Trophoblast cell (in vitro differentiated cells and primary cell): ENCODE results near the gene AUTS2. TPM values are rescaled to one million over a fixed set of nuclear protein-coding genes. Genes with fewer than 3 reads are reported as not detected.

ENCODE experiments used
- DNase-seq, 2 donors: peaks; one replicate each; pipeline ENCODE4 v3.0.0-alpha.2; 2016
- H2AFZ ChIP-seq: 2 replicates; pipeline ENCODE4 v1.6.1; 2013; ENCODE audit warnings: low read length, moderate library complexity, mild to moderate bottlenecking; ENCODE audit not compliant: insufficient read depth, poor library complexity
- H2AK5ac ChIP-seq: 2 replicates; pipeline ENCODE4 v1.6.1; 2013; ENCODE audit warnings: mild to moderate bottlenecking, low read length
- H2BK120ac ChIP-seq: 2 replicates; pipeline ENCODE4 v1.6.1; 2013; ENCODE audit warnings: low read length, mild to moderate bottlenecking, moderate library complexity; ENCODE audit not compliant: insufficient read depth, poor library complexity
- H2BK12ac ChIP-seq: 2 replicates; pipeline ENCODE4 v1.6.1; 2013; ENCODE audit warnings: mild to moderate bottlenecking, low read length, moderate library complexity
- H2BK5ac ChIP-seq: 2 replicates; pipeline ENCODE4 v1.6.1; 2013; ENCODE audit warnings: low read length, low read depth, moderate library complexity, mild to moderate bottlenecking; ENCODE audit not compliant: poor library complexity
- H3K14ac ChIP-seq: 2 replicates; pipeline ENCODE4 v1.6.1; 2013; ENCODE audit warnings: mild to moderate bottlenecking, low read length
- H3K18ac ChIP-seq: 2 replicates; pipeline ENCODE4 v1.6.1; 2013; ENCODE audit warnings: mild to moderate bottlenecking, low read length
- H3K23ac ChIP-seq: 2 replicates; pipeline ENCODE4 v1.6.1; 2013; ENCODE audit warnings: low read length
- H3K27ac ChIP-seq: 2 replicates; pipeline ENCODE4 v1.5.1; 2013; ENCODE audit warnings: low read depth, mild to moderate bottlenecking, inconsistent platforms, low read length, moderate library complexity
- H3K27me3 ChIP-seq: 2 replicates; pipeline ENCODE4 v1.6.1; 2013; ENCODE audit warnings: inconsistent platforms, mild to moderate bottlenecking, low read length, moderate library complexity; ENCODE audit not compliant: insufficient read depth
- H3K36me3 ChIP-seq, 2 experiments: 1 replicate in 1 of 2; 2 replicates in 1 of 2; pipeline ENCODE4 v1.6.1; 2013; ENCODE audit warnings: low read length in 2 of 2, mild to moderate bottlenecking in 2 of 2, moderate library complexity in 1 of 2; ENCODE audit not compliant: insufficient read depth in 2 of 2, control insufficient read depth in 1 of 2
- H3K4ac ChIP-seq: 2 replicates; pipeline ENCODE4 v1.6.1; 2013; ENCODE audit warnings: low read depth, mild to moderate bottlenecking, low read length, moderate library complexity
- H3K4me1 ChIP-seq, 2 experiments: 1 replicate in 1 of 2; 2 replicates in 1 of 2; pipeline ENCODE4 v1.6.1; 2013; ENCODE audit warnings: low read length in 2 of 2, mild to moderate bottlenecking in 2 of 2, moderate library complexity in 1 of 2; ENCODE audit not compliant: insufficient read depth in 2 of 2, control insufficient read depth in 1 of 2
- H3K4me2 ChIP-seq: 2 replicates; pipeline ENCODE4 v1.6.1; 2013; ENCODE audit warnings: inconsistent platforms, mild to moderate bottlenecking, low read length, moderate library complexity
- H3K4me3 ChIP-seq: 2 replicates; pipeline ENCODE4 v1.5.1; 2013; ENCODE audit warnings: mild to moderate bottlenecking, low read depth, low read length, inconsistent platforms
- H3K79me1 ChIP-seq: one replicate; pipeline ENCODE4 v1.6.1; 2013; ENCODE audit warnings: low read length
- H3K79me2 ChIP-seq: 2 replicates; pipeline ENCODE4 v1.6.1; 2013; ENCODE audit warnings: low read length, mild to moderate bottlenecking; ENCODE audit not compliant: control insufficient read depth, insufficient read depth, poor library complexity
- H3K9ac ChIP-seq: 2 replicates; pipeline ENCODE4 v1.6.1; 2013; ENCODE audit warnings: mild to moderate bottlenecking, low read length
- H3K9me3 ChIP-seq: 2 replicates; pipeline ENCODE4 v1.6.1; 2013; ENCODE audit warnings: low read depth, mild to moderate bottlenecking, control low read depth, inconsistent platforms, low read length; ENCODE audit not compliant: insufficient read depth
- H4K12ac ChIP-seq: 2 replicates; pipeline ENCODE4 v1.6.1; 2013; ENCODE audit warnings: low read depth, mild to moderate bottlenecking, low read length, moderate library complexity
- H4K8ac ChIP-seq: 2 replicates; pipeline ENCODE4 v1.6.1; 2013; ENCODE audit warnings: low read depth, mild to moderate bottlenecking, low read length, moderate library complexity
- H4K91ac ChIP-seq: one replicate; pipeline ENCODE4 v1.6.1; 2013; ENCODE audit warnings: low read depth, mild to moderate bottlenecking, low read length, moderate library complexity
- WGBS: extraction: QIAGEN DNeasy Blood & Tissue Kit; methylation state at CpG from one replicate; pipeline ENCODE4 v1.1.7; 2013; ENCODE audit warnings: missing lambda C conversion rate; ENCODE audit not compliant: insufficient read length, insufficient coverage; ENCODE audit errors: extremely low coverage; 5-methylcytosine and 5-hydroxymethylcytosine counted together
- polyA plus RNA-seq: library from polyadenylated mRNA; stranded (reverse); fragments of 200-250 nt; gene quantifications from 2 replicates; pipeline ENCODE4 v1.2.3, GENCODE V29; 2013

Gene AUTS2
- 17.4 and 19.1 TPM in 2 replicates for polyA plus RNA-seq

DNA sequence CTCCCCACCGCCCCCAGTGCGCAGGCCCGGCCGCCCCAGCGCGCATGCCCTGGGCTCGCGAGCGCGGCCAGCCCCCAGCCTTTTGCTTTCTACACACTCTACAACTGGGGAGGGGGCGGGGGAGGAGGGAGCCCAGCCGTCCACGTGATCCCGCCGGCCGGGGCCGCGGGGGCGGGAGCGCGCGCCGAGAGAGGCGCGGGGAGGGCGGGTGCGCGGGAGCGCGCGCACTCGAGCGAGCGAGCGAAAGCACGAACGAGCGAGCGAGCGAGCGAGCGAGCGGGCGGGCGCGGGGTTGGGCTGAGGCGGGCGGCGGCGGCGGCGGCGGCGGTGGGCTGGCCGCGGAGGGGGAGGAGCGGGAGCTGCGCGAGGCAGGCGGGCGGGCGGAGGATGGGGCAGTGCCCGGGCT lies at the start of gene AUTS2:
Gene AUTS2, plus strand, starts transcription at position 395 of the 406 bp plus-strand sequence. CDS start 1,179 bp downstream, outside the sequence.
- no peaks in the 10 kb centered on the region for H3K9me3 ChIP-seq
- H2AK5ac ChIP-seq: no peak within 1 kb of the TSS
- H4K8ac ChIP-seq: peak within 1 kb of the TSS; percentile 96
- WGBS: no CpG with 5 or more reads among the region's 63 CpGs
- no peaks in the 10 kb centered on the region for H3K36me3 ChIP-seq
- peaks cover 9% of the 10 kb centered on the region for H3K79me2 ChIP-seq
- H3K14ac ChIP-seq: peak within 1 kb of the TSS; percentile 98
- H2BK12ac ChIP-seq: peak within 1 kb of the TSS; percentile 87
- peaks cover 4 to 6% of the 10 kb centered on the region in 2 experiments for H3K4me1 ChIP-seq
- H3K4ac ChIP-seq: no peak within 1 kb of the TSS
- H4K12ac ChIP-seq: peak within 1 kb of the TSS; percentile 75
- H3K4me2 ChIP-seq: peak within 1 kb of the TSS; percentile 99
- peak within 1 kb of the TSS; percentile 94 for H2BK120ac ChIP-seq
- H2AFZ ChIP-seq: peak within 1 kb of the TSS; percentile 96
- H3K9ac ChIP-seq: peak within 1 kb of the TSS; percentile 49
- no peak within 1 kb of the TSS for H3K23ac ChIP-seq
- H3K79me1 ChIP-seq: peaks cover 16% of the 10 kb centered on the region
- peak within 1 kb of the TSS; percentile 92 for H3K4me3 ChIP-seq
- peak; percentile 46 to 74 for DNase-seq
- peak within 1 kb of the TSS; percentile 89 for H4K91ac ChIP-seq
- H2BK5ac ChIP-seq: peak within 1 kb of the TSS; percentile 80
- peaks cover 26% of the 10 kb centered on the region for H3K27me3 ChIP-seq
- peak within 1 kb of the TSS; percentile 98 for H3K18ac ChIP-seq
- H3K27ac ChIP-seq: peak within 1 kb of the TSS; percentile 77

DNA sequence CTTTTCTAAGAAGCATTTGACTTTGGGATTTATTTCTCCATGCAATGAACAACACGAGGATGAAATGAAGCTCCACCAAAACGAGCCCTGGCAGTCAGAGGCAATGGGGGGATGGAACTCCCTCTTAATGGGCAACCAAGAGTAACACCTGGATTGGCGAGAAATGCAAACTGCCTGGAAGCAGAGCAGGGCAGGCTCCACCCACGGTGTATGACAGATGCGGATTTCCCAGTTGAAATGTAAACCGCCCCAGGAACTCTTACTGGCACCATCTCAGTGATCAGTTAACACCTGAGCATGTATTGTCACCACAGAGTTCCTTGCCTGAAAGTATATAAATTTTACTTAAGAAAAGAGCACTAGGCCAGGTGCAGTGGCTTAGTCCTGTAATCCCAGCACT lies 47.3 kb upstream of the AUTS2 start:
- no peak overlapping the region for H3K4me3 ChIP-seq
- H4K8ac ChIP-seq: no peak overlapping the region
- H3K27me3 ChIP-seq: no peaks in the 10 kb centered on the region
- no peak overlapping the region for H4K91ac ChIP-seq
- no peak overlapping the region for H3K27ac ChIP-seq
- H3K9me3 ChIP-seq: peaks cover 1% of the 10 kb centered on the region
- H3K14ac ChIP-seq: no peak overlapping the region
- no peak overlapping the region for H2BK5ac ChIP-seq
- no peak for DNase-seq
- no peak overlapping the region for H3K4ac ChIP-seq
- no peaks in the 10 kb centered on the region for H3K79me2 ChIP-seq
- no peak overlapping the region for H3K4me2 ChIP-seq
- no peak overlapping the region for H2AFZ ChIP-seq
- no peak overlapping the region for H2BK120ac ChIP-seq
- H2BK12ac ChIP-seq: no peak overlapping the region
- WGBS: no CpG with 5 or more reads among the region's 6 CpGs
- H4K12ac ChIP-seq: no peak overlapping the region
- no peak overlapping the region for H3K18ac ChIP-seq
- H3K23ac ChIP-seq: no peak overlapping the region
- H3K79me1 ChIP-seq: no peaks in the 10 kb centered on the region
- H3K4me1 ChIP-seq: no peaks in the 10 kb centered on the region
- no peaks in the 10 kb centered on the region for H3K36me3 ChIP-seq
- no peak overlapping the region for H3K9ac ChIP-seq
- no peak overlapping the region for H2AK5ac ChIP-seq

DNA sequence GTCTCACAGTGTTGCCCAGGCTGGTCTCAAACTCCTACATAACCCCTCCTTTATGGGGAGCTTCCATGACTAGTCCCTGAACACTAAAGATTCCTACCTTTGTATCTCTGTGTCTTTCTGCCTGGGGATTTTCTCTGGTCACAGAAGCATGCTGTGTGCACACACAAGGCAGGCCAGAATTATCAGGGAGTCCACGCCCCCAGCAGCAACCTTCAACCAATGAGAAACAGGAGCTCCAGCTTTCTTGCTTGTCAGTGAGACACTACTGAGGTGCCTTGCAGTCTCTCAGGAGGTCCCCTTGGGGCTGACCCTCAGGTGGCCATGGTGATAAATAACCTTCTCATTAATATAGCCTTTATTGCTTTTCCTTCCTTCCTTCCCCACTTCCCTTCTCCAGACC lies 45.1 kb upstream of the AUTS2 start:
- no peak overlapping the region for H4K12ac ChIP-seq
- H2BK5ac ChIP-seq: no peak overlapping the region
- no peak overlapping the region for H2AFZ ChIP-seq
- DNase-seq: no peak
- H4K8ac ChIP-seq: no peak overlapping the region
- H3K4me1 ChIP-seq: no peaks in the 10 kb centered on the region
- H3K9ac ChIP-seq: no peak overlapping the region
- WGBS: no CpG with 5 or more reads among the region's 1 CpG
- H3K36me3 ChIP-seq: no peaks in the 10 kb centered on the region
- H2AK5ac ChIP-seq: no peak overlapping the region
- no peak overlapping the region for H3K23ac ChIP-seq
- H3K4me2 ChIP-seq: no peak overlapping the region
- no peaks in the 10 kb centered on the region for H3K79me2 ChIP-seq
- H3K9me3 ChIP-seq: peaks cover 1% of the 10 kb centered on the region
- no peak overlapping the region for H3K14ac ChIP-seq
- no peaks in the 10 kb centered on the region for H3K27me3 ChIP-seq
- H3K4ac ChIP-seq: no peak overlapping the region
- H3K4me3 ChIP-seq: no peak overlapping the region
- H2BK120ac ChIP-seq: no peak overlapping the region
- no peak overlapping the region for H2BK12ac ChIP-seq
- H4K91ac ChIP-seq: no peak overlapping the region
- no peaks in the 10 kb centered on the region for H3K79me1 ChIP-seq
- no peak overlapping the region for H3K27ac ChIP-seq
- no peak overlapping the region for H3K18ac ChIP-seq

DNA sequence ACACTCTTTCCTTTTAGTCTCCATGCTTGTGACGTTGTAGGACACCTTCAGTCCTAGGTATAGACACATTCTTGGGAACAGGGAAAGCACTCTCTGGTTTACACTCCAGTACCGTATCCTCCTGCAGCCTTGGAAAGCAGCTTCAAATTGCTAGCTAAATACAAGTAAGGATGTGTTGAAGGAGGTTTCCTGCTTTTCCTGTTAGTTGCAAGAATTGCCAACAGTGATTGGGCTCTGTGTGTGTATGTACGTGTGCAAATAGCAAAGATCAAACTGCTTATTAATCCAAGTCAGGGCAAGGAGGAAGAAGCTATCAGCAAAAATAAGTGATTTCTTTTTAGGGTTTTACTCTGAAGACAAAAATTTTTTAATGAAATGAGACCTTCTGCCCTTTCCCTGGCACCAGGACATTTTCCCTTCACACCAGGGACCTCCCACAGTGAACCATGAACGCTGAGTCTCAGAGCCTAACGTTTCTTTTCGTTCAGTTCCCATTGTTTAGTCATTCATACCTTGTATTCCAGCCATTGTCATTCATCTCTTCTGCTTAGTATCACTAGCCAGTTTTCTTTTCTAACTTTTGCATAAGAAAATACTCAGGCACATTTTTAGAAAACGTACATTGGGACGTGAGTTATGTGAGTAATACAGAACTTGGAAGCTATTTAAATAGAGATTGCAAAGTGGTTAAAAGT lies 36.9 kb upstream of the AUTS2 start:
- no CpG with 5 or more reads among the region's 8 CpGs for WGBS
- no peak overlapping the region for H2AFZ ChIP-seq
- no peak overlapping the region for H2BK5ac ChIP-seq
- no peak overlapping the region for H2BK12ac ChIP-seq
- H2AK5ac ChIP-seq: no peak overlapping the region
- no peak for DNase-seq
- no peaks in the 10 kb centered on the region for H3K27me3 ChIP-seq
- H4K12ac ChIP-seq: no peak overlapping the region
- H3K79me1 ChIP-seq: no peaks in the 10 kb centered on the region
- no peak overlapping the region for H3K27ac ChIP-seq
- no peak overlapping the region for H4K8ac ChIP-seq
- no peak overlapping the region for H2BK120ac ChIP-seq
- no peak overlapping the region for H3K4me2 ChIP-seq
- no peaks in the 10 kb centered on the region for H3K36me3 ChIP-seq
- H3K14ac ChIP-seq: no peak overlapping the region
- H4K91ac ChIP-seq: no peak overlapping the region
- no peak overlapping the region for H3K18ac ChIP-seq
- H3K79me2 ChIP-seq: no peaks in the 10 kb centered on the region
- no peaks in the 10 kb centered on the region for H3K9me3 ChIP-seq
- H3K4ac ChIP-seq: no peak overlapping the region
- no peak overlapping the region for H3K23ac ChIP-seq
- no peak overlapping the region for H3K9ac ChIP-seq
- H3K4me1 ChIP-seq: no peaks in the 10 kb centered on the region
- no peak overlapping the region for H3K4me3 ChIP-seq
